Measurements from ENCODE around the gene NIPBL. TPM values are rescaled to one million over a fixed set of nuclear protein-coding genes. Genes with fewer than 3 reads are reported as not detected.

The NIPBL gene
- total RNA-seq, 1 experiment from 2014 or later = 61.3 TPM

GRCh38 chr5:36953043-36953442 is 76.5 kb downstream of the NIPBL start:
- no peak overlapping the region for H3K4me3 Mint-ChIP-seq
- no peaks in the 10 kb centered on the region for H3K4me1 ChIP-seq (ENCODE audit: insufficient read depth, low read length)
- no peaks in the 10 kb centered on the region; the same call in 1 of the 2 replicates for H3K79me2 ChIP-seq (ENCODE audit: insufficient read depth, low read length)
- no peak overlapping the region for H3K27ac ChIP-seq (ENCODE audit: insufficient read length, low read depth, low read length)
- no peaks in the 10 kb centered on the region for H3K23me2 ChIP-seq (ENCODE audit: insufficient read length, low read depth, low read length, poor library complexity, severe bottlenecking)
- peaks cover 1 to 2% of the 10 kb centered on the region in 2 experiments; a peak in 2 of 4 replicates for H3K4me1 Mint-ChIP-seq
- no peak overlapping the region for H3K9ac ChIP-seq (ENCODE audit: extremely low read depth, insufficient read length, low read length)
- DNase-seq = no peak
- no peak overlapping the region for H4K5ac ChIP-seq (ENCODE audit: insufficient read length, low read depth, low read length)
- no peak overlapping the region for H3K14ac ChIP-seq (ENCODE audit: insufficient read depth, low read length)
- no peak overlapping the region for H4K91ac ChIP-seq (ENCODE audit: insufficient read length, low read depth, low read length)
- no peak overlapping the region for H3K4me2 ChIP-seq (ENCODE audit: insufficient read depth, insufficient read length, low read length)
- H3K27ac Mint-ChIP-seq = no peak overlapping the region
- TF ChIP-seq CTCF (conservative IDR thresholded peaks at IDR 0.05) = no peak
- H3K18ac ChIP-seq (ENCODE audit: insufficient read length, low read depth, low read length) = no peak overlapping the region
- H3K23ac ChIP-seq (ENCODE audit: insufficient read length, low read depth, low read length) = no peak overlapping the region
- peaks cover 9 to 19% (median 18%) of the 10 kb centered on the region in 3 experiments; a peak in 5 of 7 replicates for H3K36me3 Mint-ChIP-seq (ENCODE audit: insufficient read depth in 1 of 3, low read depth in 3 of 3)
- H2AFZ ChIP-seq (ENCODE audit: low read length) = no peak overlapping the region
- no peak overlapping the region for H2BK5ac ChIP-seq (ENCODE audit: insufficient read length, low read length)
- no peak overlapping the region for H3K56ac ChIP-seq (ENCODE audit: insufficient read length, low read depth, low read length)
- no peaks in the 10 kb centered on the region for H3K27me3 Mint-ChIP-seq (ENCODE audit: low read depth)
- no peak overlapping the region for H2BK12ac ChIP-seq (ENCODE audit: insufficient read length, low read depth, low read length)
- no peak overlapping the region for H2BK15ac ChIP-seq (ENCODE audit: low read depth, low read length)
- no peaks in the 10 kb centered on the region for H3K9me3 Mint-ChIP-seq
- H4K20me1 ChIP-seq (ENCODE audit: control insufficient read depth, insufficient read depth, insufficient read length) = no peaks in the 10 kb centered on the region
- H3K27me3 ChIP-seq (ENCODE audit: insufficient read depth, low read length) = no peaks in the 10 kb centered on the region
- no peak overlapping the region for H2BK120ac ChIP-seq (ENCODE audit: low read depth, low read length, poor library complexity, severe bottlenecking)
- H2AK5ac ChIP-seq (ENCODE audit: insufficient read length, low read length) = no peak overlapping the region
- no peak overlapping the region for H3T11ph ChIP-seq (ENCODE audit: low read length)
- H3K79me1 ChIP-seq (ENCODE audit: insufficient read depth, low read depth, low read length, poor library complexity, severe bottlenecking) = no peaks in the 10 kb centered on the region
- H3K9me3 ChIP-seq (ENCODE audit: control insufficient read depth, low read depth, low read length) = no peaks in the 10 kb centered on the region
- whole genome bisulfite sequencing (ENCODE audit: extremely low coverage, insufficient read length, low lambda C conversion rate) = 100% methylated on average over 1 of the region's 2 CpGs
- H2BK20ac ChIP-seq (ENCODE audit: low read depth, low read length, poor library complexity, severe bottlenecking) = no peak overlapping the region
- no peak overlapping the region for H4K8ac ChIP-seq (replicated peaks; ENCODE audit: insufficient read length, low read depth, low read length)
- no peak overlapping the region for H3K4ac ChIP-seq (ENCODE audit: low read depth, low read length)

Data from H9 (cell line).